A549 (cell line): ENCODE measurements around the gene FAN1. TPM values are rescaled to one million over a fixed set of nuclear protein-coding genes. Genes with fewer than 3 reads are reported as not detected.

ENCODE experiments used
- ATAC-seq, 2 experiments: fragments of 200-7000 bp in 1 of 2; fragments of >200 bp in 1 of 2; cut with Nextera tagmentation in 1 of 2; cut with Tn5 transposase in 1 of 2; 3 replicates each; pipeline versions ENCODE4 v1.8.0 to v1.9.1; 2018 to 2020; ENCODE audit warnings: mild to moderate bottlenecking in 1 of 2, moderate library complexity in 1 of 2
- CTCF ChIA-PET: fragments of 300-600 bp; sonication (Branson Sonifier 250); formaldehyde crosslinking; extraction: SDS; loops from one replicate; lab custom pipeline; 2021; ENCODE audit warnings: antibody characterized with exemption, inconsistent platforms; lab: Yijun Ruan, JAX
- POLR2A ChIA-PET: fragments of 350-600 bp; formaldehyde crosslinking; extraction: SDS; loops from one replicate; lab custom pipeline; 2021; ENCODE audit warnings: antibody characterized with exemption, inconsistent platforms; lab: Yijun Ruan, JAX
- DNase-seq, 2 experiments: peaks; one replicate each; pipeline versions ENCODE4 v3.0.0 to v3.0.0-alpha.2; 2011 to 2016; ENCODE audit warnings: low read depth in 1 of 2, low spot score in 1 of 2
- FAIRE-seq: peaks from 2 replicates; lab custom pipeline; 2011; peaks lifted over from hg19 to GRCh38; lab: Jason Lieb, UNC
- H3K27ac ChIP-seq, 2 experiments: fragments of >200 bp; sonication (Bioruptor Twin); formaldehyde crosslinking; 3 replicates each; pipeline ENCODE4 v1.5.1; 2016 to 2017
- H3K4me1 ChIP-seq: fragments of >200 bp; sonication (Bioruptor Twin); formaldehyde crosslinking; 3 replicates; pipeline ENCODE4 v1.6.1; 2016
- H3K4me2 ChIP-seq: fragments of >200 bp; sonication (Bioruptor Twin); formaldehyde crosslinking; 3 replicates; pipeline ENCODE4 v1.6.1; 2016
- H3K4me3 ChIP-seq: fragments of >200 bp; sonication (Bioruptor Twin); formaldehyde crosslinking; 3 replicates; pipeline ENCODE4 v1.5.1; 2016
- H3K9me3 ChIP-seq: fragments of >200 bp; sonication (Bioruptor Twin); formaldehyde crosslinking; 3 replicates; pipeline ENCODE4 v1.6.1; 2016
- ATOH8 ChIP-seq: fragments of 250-450 bp; sonication (Bioruptor Pico); IDR thresholded peaks from 2 replicates; pipeline ENCODE4 v1.5.0; 2020; ENCODE audit warnings: low read depth, mild to moderate bottlenecking, moderate library complexity
- BCL3 ChIP-seq: fragments of >200 bp; sonication (Bioruptor Twin); formaldehyde crosslinking; IDR thresholded peaks from 3 replicates; pipeline ENCODE4 v1.6.1; 2016
- CHD4 ChIP-seq: fragments of 200-600 bp; sonication (generic); IDR thresholded peaks from 2 replicates; pipeline ENCODE4 v1.6.1; 2016; ENCODE audit warnings: antibody characterized with exemption, mild to moderate bottlenecking, borderline replicate concordance
- ELK1 ChIP-seq: fragments of 150-350 bp; IDR thresholded peaks from 2 replicates; pipeline ENCODE4 v1.6.1; 2014; ENCODE audit warnings: low read depth, mild to moderate bottlenecking, low read length
- FOSB ChIP-seq: fragments of 250-450 bp; sonication (Bioruptor Pico); IDR thresholded peaks from 2 replicates; pipeline ENCODE4 v1.5.0; 2020; ENCODE audit warnings: mild to moderate bottlenecking, moderate library complexity
- FOXS1 ChIP-seq: fragments of 250-450 bp; sonication (Bioruptor Pico); IDR thresholded peaks from 2 replicates; pipeline ENCODE4 v1.5.0; 2020; ENCODE audit warnings: mild to moderate bottlenecking, moderate library complexity
- GATA3 ChIP-seq: IDR thresholded peaks from 2 replicates; pipeline ENCODE4 v1.6.1; 2012; ENCODE audit warnings: borderline replicate concordance
- HDAC2 ChIP-seq: fragments of 200-600 bp; sonication (generic); IDR thresholded peaks from 2 replicates; pipeline ENCODE4 v1.6.1; 2016
- JUN ChIP-seq, 2 experiments: fragments of >200 bp; sonication (Bioruptor Twin); formaldehyde crosslinking; IDR thresholded peaks; 2 replicates in 1 of 2; 3 replicates in 1 of 2; pipeline ENCODE4 v1.6.1; 2016 to 2017
- JUNB ChIP-seq: fragments of >200 bp; sonication (Bioruptor Twin); formaldehyde crosslinking; IDR thresholded peaks from 2 replicates; pipeline ENCODE4 v1.6.1; 2016
- KDM5A ChIP-seq: fragments of 200-600 bp; sonication (generic); IDR thresholded peaks from 2 replicates; pipeline ENCODE4 v1.6.1; 2016; ENCODE audit warnings: antibody characterized with exemption, mild to moderate bottlenecking
- MYC ChIP-seq: IDR thresholded peaks from 2 replicates; pipeline ENCODE4 v1.6.1; 2012; ENCODE audit warnings: mild to moderate bottlenecking, inconsistent platforms, low read length, improper control_type of control experiment, borderline replicate concordance
- NPAS2 ChIP-seq: fragments of 250-450 bp; sonication (Bioruptor Pico); IDR thresholded peaks from 2 replicates; pipeline ENCODE4 v1.8.0; 2022; ENCODE audit warnings: mild to moderate bottlenecking, moderate library complexity, borderline replicate concordance
- NR3C1 ChIP-seq: fragments of >200 bp; sonication (Bioruptor Twin); formaldehyde crosslinking; IDR thresholded peaks from 3 replicates; pipeline ENCODE4 v1.6.1; 2017
- POLR2AphosphoS2 ChIP-seq: conservative IDR thresholded peaks from 2 replicates; pipeline ENCODE4 v1.6.1; 2012; ENCODE audit warnings: low read length, improper control_type of control experiment, inconsistent platforms
- RCOR1 ChIP-seq: fragments of 150-350 bp; IDR thresholded peaks from 2 replicates; pipeline ENCODE4 v1.6.1; 2014; ENCODE audit warnings: antibody characterized with exemption, low read length, low read depth
- RFX5 ChIP-seq: fragments of 450-650 bp; IDR thresholded peaks from 2 replicates; pipeline ENCODE4 v1.7.1; 2014; ENCODE audit warnings: antibody characterized with exemption, mild to moderate bottlenecking, moderate library complexity
- SMC3 ChIP-seq: fragments of >200 bp; sonication (Bioruptor Twin); formaldehyde crosslinking; IDR thresholded peaks from 3 replicates; pipeline ENCODE4 v1.6.1; 2018; ENCODE audit warnings: inconsistent platforms
- TFCP2L1 ChIP-seq: fragments of 250-450 bp; sonication (Bioruptor Pico); IDR thresholded peaks from 2 replicates; pipeline ENCODE4 v1.5.0; 2021; ENCODE audit warnings: mild to moderate bottlenecking
- ZFP36 ChIP-seq: fragments of 450-650 bp; IDR thresholded peaks from 2 replicates; pipeline ENCODE4 v1.6.1; 2014; ENCODE audit warnings: borderline replicate concordance; ENCODE audit not compliant: partially characterized antibody
- ZNF302 ChIP-seq: fragments of 250-450 bp; sonication (Bioruptor Pico); IDR thresholded peaks from 2 replicates; pipeline ENCODE4 v1.9.0; 2021; ENCODE audit warnings: inconsistent platforms, mild to moderate bottlenecking, moderate library complexity
- WGBS: methylation state at CpG from one replicate; pipeline ENCODE4 v1.1.6; 2017; ENCODE audit errors: missing lambda C conversion rate; 5-methylcytosine and 5-hydroxymethylcytosine counted together
- polyA plus RNA-seq, 4 experiments: library from polyadenylated mRNA; depleted of rRNA in 3 of 4; stranded (reverse); fragments of >200 nt; fragmentation: RNase III in 1 of 4; extraction: RNeasy Plus Mini Kit Qiagen cat#74134 plus additional on column Dnase treatment in 1 of 4; gene quantifications; 2 replicates in 3 of 4; 3 replicates in 1 of 4; pipeline ENCODE4 v1.2.3, GENCODE V29; 2011 to 2017
- TF ChIP-seq, protein P1 (sequence below): fragments of 200-600 bp; sonication (generic); IDR thresholded peaks from 2 replicates; pipeline ENCODE4 v1.6.1; 2016; ENCODE audit warnings: antibody characterized with exemption, mild to moderate bottlenecking, moderate library complexity
- TF ChIP-seq, protein P2 (sequence below): fragments of 450-650 bp; IDR thresholded peaks from 2 replicates; pipeline ENCODE4 v1.6.1; 2014; ENCODE audit warnings: antibody characterized with exemption

The FAN1 gene
- polyA plus RNA-seq, 2 of the 4 experiments (the other 2 are of a cell fraction) = 17.4 to 22.1 TPM

GRCh38 chr15:30927148-30927761 lies 23.5 kb downstream of the FAN1 start (continued):
- TF ChIP-seq, protein P1, sequence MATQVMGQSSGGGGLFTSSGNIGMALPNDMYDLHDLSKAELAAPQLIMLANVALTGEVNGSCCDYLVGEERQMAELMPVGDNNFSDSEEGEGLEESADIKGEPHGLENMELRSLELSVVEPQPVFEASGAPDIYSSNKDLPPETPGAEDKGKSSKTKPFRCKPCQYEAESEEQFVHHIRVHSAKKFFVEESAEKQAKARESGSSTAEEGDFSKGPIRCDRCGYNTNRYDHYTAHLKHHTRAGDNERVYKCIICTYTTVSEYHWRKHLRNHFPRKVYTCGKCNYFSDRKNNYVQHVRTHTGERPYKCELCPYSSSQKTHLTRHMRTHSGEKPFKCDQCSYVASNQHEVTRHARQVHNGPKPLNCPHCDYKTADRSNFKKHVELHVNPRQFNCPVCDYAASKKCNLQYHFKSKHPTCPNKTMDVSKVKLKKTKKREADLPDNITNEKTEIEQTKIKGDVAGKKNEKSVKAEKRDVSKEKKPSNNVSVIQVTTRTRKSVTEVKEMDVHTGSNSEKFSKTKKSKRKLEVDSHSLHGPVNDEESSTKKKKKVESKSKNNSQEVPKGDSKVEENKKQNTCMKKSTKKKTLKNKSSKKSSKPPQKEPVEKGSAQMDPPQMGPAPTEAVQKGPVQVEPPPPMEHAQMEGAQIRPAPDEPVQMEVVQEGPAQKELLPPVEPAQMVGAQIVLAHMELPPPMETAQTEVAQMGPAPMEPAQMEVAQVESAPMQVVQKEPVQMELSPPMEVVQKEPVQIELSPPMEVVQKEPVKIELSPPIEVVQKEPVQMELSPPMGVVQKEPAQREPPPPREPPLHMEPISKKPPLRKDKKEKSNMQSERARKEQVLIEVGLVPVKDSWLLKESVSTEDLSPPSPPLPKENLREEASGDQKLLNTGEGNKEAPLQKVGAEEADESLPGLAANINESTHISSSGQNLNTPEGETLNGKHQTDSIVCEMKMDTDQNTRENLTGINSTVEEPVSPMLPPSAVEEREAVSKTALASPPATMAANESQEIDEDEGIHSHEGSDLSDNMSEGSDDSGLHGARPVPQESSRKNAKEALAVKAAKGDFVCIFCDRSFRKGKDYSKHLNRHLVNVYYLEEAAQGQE = no peak
- no peak for TF ChIP-seq TFCP2L1 (CRISPR knock-in tag)
- no peak for TF ChIP-seq FOXS1
- no peak for TF ChIP-seq NR3C1
- no peak for TF ChIP-seq FOSB (CRISPR knock-in tag)
- no peak for TF ChIP-seq ELK1

- TF ChIP-seq RCOR1 (no peak), BCL3 (no peak), RFX5 (no peak), JUNB (no peak), ZNF302 (CRISPR knock-in tag) (no peak), HDAC2 (no peak), MYC (no peak), SMC3 (no peak), JUN (IDR thresholded peaks at IDR 0.05) (no peak), POLR2AphosphoS2 (no peak), ZFP36 (no peak), ELK1 (no peak), GATA3 (no peak), ATOH8 (no peak), NPAS2 (no peak), CHD4 (no peak), KDM5A (no peak)
- TF ChIP-seq, protein P2, sequence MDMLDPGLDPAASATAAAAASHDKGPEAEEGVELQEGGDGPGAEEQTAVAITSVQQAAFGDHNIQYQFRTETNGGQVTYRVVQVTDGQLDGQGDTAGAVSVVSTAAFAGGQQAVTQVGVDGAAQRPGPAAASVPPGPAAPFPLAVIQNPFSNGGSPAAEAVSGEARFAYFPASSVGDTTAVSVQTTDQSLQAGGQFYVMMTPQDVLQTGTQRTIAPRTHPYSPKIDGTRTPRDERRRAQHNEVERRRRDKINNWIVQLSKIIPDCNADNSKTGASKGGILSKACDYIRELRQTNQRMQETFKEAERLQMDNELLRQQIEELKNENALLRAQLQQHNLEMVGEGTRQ = no peak
- no peak overlapping the region for H3K4me3 ChIP-seq
- DNase-seq (no peak), FAIRE-seq (no peak), ATAC-seq (no peak)
- no peaks in the 10 kb centered on the region for H3K4me1 ChIP-seq
- CTCF ChIA-PET = no interaction called here
- H3K4me2 ChIP-seq = no peak overlapping the region
- 90% methylated on average over 5 of the region's 5 CpGs for WGBS
- H3K27ac ChIP-seq = no peak overlapping the region
- no peaks in the 10 kb centered on the region for H3K9me3 ChIP-seq
- POLR2A ChIA-PET = no interaction called here
Measured at GRCh38 chr15:30928076-30928475, 24.4 kb downstream of the FAN1 start.
